Tracheal epithelial cell (primary cell): ENCODE data around the gene LMF2. TPM values are rescaled to one million over a fixed set of nuclear protein-coding genes. Genes with fewer than 3 reads are reported as not detected.

Experiments
- total RNA-seq: library from RNA; depleted of rRNA; stranded (reverse); fragments of >200 nt; gene quantifications from 2 replicates; pipeline ENCODE4 v1.2.1, GENCODE V29; 2014

The LMF2 gene
- 21.7 and 31.5 TPM in 2 replicates for total RNA-seq

DNA sequence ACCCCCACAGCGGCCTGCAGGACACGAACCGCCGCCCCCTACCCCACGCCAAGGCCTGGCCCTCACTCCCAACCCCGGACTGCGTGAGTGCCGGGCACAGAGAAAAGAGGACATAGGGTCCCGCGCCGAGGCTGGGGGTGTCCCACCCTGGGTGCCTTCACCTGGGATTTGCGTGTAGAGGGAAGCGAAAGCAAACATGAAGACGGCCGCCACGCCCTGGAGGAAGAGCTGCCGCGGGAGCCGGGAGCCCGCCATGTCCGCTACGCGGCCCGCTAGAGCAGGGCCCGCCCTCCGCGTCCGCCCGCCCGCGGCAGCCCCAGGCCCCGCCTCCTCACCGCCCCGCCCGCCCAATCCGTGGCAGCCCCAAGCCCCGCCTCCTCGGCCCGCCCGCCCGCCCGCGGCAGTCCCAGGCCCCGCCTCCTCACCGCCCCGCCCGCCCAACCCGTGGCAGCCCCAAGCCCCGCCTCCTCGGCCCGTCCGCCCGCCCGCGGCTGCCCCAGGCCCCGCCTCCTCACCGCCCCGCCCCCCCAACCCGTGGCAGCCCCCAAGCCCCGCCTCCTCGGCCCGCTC is at the start of gene LMF2:
Gene LMF2, minus strand, starts transcription at position 282 of the 570 bp plus-strand sequence. Its CDS starts 27 bp downstream, at position 255.

DNA sequence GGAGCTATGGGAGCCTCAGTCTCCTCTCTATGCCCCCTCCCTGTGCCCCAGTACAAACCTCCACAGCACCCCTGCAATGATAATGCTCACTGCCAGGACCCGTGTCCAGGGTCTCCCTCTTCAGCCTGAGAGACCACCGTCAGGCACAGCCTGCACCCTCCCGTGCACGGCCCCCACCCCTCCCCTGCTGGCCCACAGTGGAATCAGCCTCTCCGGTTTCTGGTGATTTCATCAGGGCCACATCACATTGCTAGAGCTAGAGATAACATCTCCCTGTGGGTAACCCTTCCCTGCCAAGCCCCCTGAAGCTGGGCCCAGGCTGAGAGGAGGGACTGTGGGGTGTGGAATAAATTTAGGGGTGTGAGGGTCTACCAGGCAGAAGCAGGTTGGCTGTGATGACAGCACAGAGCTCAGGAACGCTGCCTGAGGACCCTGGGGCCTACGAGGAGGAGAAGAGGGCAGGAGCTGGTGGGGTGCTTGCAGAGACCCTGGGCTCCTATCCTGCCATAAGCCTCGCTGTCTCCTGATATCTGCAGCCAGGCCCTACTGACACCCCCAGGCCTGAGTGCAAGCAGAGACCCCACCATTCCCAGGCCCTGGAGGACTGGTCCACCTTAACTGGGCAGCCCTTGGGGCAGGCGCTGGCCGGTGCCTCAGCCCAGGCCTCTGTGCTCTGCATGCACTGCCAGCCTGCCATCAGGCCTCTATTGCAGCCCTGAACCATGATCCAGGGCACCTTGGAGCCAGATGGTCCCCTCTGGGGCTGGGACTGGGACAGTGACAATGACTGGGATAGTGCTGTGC is 38.2 kb upstream of the LMF2 start, which contains the start of gene KLHDC7B:
Gene KLHDC7B, plus strand, starts transcription at position 378 of the 804 bp plus-strand sequence. Its CDS starts 345 bp downstream, at position 723.

GRCh38 chr22:50529897-50530579 is 22.5 kb upstream of the LMF2 start, which contains the start of gene TYMP:
Gene TYMP, minus strand, starts transcription at chr22:50530012. Its CDS starts 303 bp downstream, at chr22:50529709.

GRCh38 chr22:50525104-50525857 is 17.8 kb upstream of the LMF2 start, which contains the start of gene SCO2:
Gene SCO2, minus strand, starts transcription at chr22:50525598. Its CDS starts 1,187 bp downstream, at chr22:50524411.

DNA sequence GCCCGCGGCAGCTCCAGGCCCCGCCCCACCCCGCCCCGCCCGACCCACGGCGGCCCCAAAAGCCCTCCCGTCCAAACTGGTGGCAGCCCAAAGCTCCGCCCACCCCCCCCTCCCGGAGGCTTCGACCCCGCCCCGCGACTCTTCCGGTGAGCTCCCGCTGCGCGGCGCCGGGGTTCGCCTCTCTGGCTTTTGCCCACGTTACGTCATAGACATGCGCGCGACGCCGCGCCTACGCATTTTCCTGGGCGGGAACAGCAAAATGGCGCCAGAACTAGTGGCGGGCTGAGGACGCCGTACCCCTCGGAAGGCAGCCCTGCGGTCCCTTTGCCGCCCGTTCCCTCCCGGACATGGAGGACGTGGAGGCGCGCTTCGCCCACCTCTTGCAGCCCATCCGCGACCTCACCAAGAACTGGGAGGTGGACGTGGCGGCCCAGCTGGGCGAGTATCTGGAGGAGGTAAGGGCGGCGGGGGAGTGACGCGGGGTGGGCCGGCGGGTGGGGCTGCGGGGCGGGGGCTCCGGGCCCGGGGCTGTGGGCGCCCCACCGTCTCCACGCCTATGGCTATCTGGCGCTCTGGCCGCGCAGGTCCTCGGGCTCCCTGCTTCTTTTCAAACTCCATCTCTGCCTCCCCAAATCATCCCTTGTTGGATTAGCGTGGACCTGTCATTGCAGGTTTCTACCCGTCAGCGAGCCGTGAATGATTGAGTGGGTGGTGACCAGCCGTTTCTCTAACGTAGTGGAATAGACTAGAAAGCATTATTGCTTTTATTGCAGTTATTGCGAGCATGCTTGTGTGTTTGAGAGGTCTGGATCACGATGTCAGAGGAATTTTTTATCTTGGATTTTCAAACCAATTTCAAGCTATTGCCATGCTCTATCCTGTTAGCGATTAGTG is 736 bp upstream of the LMF2 start, which contains the start of gene NCAPH2:
Gene NCAPH2, plus strand, starts transcription at position 234 of the 894 bp plus-strand sequence. Its CDS starts 114 bp downstream, at position 348.

GRCh38 chr22:50486561-50487289 is 20.8 kb downstream of the LMF2 start, which contains the start of gene MIOX:
Gene MIOX, plus strand, starts transcription at chr22:50486859. Its CDS starts 39 bp downstream, at chr22:50486898.

GRCh38 chr22:50481440-50482106 is 25.9 kb downstream of the LMF2 start, which contains the start of gene ADM2:
Gene ADM2, plus strand, starts transcription at chr22:50481543. Its CDS starts 305 bp downstream, at chr22:50481848.

GRCh38 chr22:50474710-50475651 is 32.5 kb downstream of the LMF2 start, which contains the start of gene SBF1:
Gene SBF1, minus strand, starts transcription at chr22:50475035. Its CDS starts 195 bp downstream, at chr22:50474840.

Other genes with a start within 250 kb of the LMF2 start
- 11.7 and 27.7 TPM in 2 replicates for gene MAPK12, start 246.0 kb downstream of the LMF2 start, total RNA-seq
- gene MAPK11, start 237.3 kb downstream of the LMF2 start, total RNA-seq: 2.8 and 5.8 TPM in 2 replicates
- 127 and 141 TPM in 2 replicates for gene PLXNB2, start 200.1 kb downstream of the LMF2 start, total RNA-seq
- 0.96 and 1.7 TPM in 2 replicates for gene DENND6B, start 180.7 kb downstream of the LMF2 start, total RNA-seq
- gene PPP6R2, start 164.4 kb downstream of the LMF2 start, total RNA-seq: 44.8 and 55.9 TPM in 2 replicates
- 102 and 137 TPM in 2 replicates for gene SBF1, start 32.7 kb downstream of the LMF2 start, total RNA-seq
- gene ADM2, start 26.2 kb downstream of the LMF2 start, total RNA-seq: 2.7 and 4.3 TPM in 2 replicates
- 0.72 TPM in 1 of 2 replicates, not detected in the other for gene MIOX, start 20.8 kb downstream of the LMF2 start, total RNA-seq
- gene NCAPH2, start 522 bp upstream of the LMF2 start, total RNA-seq: 24.7 and 28.9 TPM in 2 replicates
- 0.72 and 10.2 TPM in 2 replicates for gene SCO2, start 17.9 kb upstream of the LMF2 start, total RNA-seq
- 22.0 and 234 TPM in 2 replicates for gene TYMP, start 22.3 kb upstream of the LMF2 start, total RNA-seq
- gene KLHDC7B, start 38.2 kb upstream of the LMF2 start, total RNA-seq: 0.24 and 0.43 TPM in 2 replicates
- not detected in 2 replicates for gene SYCE3, start 55.2 kb upstream of the LMF2 start, total RNA-seq
- 2.2 TPM in 1 of 2 replicates, not detected in the other for gene CPT1B, start 70.7 kb upstream of the LMF2 start, total RNA-seq
- 23.7 and 32.0 TPM in 2 replicates for gene CHKB, start 75.1 kb upstream of the LMF2 start, total RNA-seq
- gene MAPK8IP2, start 93.1 kb upstream of the LMF2 start, total RNA-seq: 0.43 and 0.48 TPM in 2 replicates
- gene ARSA, start 120.5 kb upstream of the LMF2 start, total RNA-seq: 19.6 and 27.7 TPM in 2 replicates
- gene SHANK3, start 165.1 kb upstream of the LMF2 start, total RNA-seq: 1.5 and 2.7 TPM in 2 replicates
- gene ACR, start 230.5 kb upstream of the LMF2 start, total RNA-seq: not detected in 2 replicates